ENCODE results near the gene CAMTA1. TPM values are rescaled to one million over a fixed set of nuclear protein-coding genes. Genes with fewer than 3 reads are reported as not detected.

The CAMTA1 gene
- total RNA-seq, 1 donor from 2014 or later: 81.6 TPM

GRCh38 chr1:7252411-7253117, 467.3 kb downstream of the CAMTA1 start:
- H3K27me3 Mint-ChIP-seq (ENCODE audit: unreplicated experiment): peaks cover 2% of the 10 kb centered on the region
- peak; percentile 66 for DNase-seq (ENCODE audit: extremely low spot score, unreplicated experiment)
- H3K36me3 Mint-ChIP-seq (ENCODE audit: unreplicated experiment): no peaks in the 10 kb centered on the region
- H3K27ac Mint-ChIP-seq (ENCODE audit: unreplicated experiment): no peak overlapping the region
- TF ChIP-seq, protein P1, sequence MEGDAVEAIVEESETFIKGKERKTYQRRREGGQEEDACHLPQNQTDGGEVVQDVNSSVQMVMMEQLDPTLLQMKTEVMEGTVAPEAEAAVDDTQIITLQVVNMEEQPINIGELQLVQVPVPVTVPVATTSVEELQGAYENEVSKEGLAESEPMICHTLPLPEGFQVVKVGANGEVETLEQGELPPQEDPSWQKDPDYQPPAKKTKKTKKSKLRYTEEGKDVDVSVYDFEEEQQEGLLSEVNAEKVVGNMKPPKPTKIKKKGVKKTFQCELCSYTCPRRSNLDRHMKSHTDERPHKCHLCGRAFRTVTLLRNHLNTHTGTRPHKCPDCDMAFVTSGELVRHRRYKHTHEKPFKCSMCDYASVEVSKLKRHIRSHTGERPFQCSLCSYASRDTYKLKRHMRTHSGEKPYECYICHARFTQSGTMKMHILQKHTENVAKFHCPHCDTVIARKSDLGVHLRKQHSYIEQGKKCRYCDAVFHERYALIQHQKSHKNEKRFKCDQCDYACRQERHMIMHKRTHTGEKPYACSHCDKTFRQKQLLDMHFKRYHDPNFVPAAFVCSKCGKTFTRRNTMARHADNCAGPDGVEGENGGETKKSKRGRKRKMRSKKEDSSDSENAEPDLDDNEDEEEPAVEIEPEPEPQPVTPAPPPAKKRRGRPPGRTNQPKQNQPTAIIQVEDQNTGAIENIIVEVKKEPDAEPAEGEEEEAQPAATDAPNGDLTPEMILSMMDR (IDR thresholded peaks at IDR 0.05): no peak
- H3K9me3 Mint-ChIP-seq (ENCODE audit: unreplicated experiment): no peaks in the 10 kb centered on the region
- peaks cover 3% of the 10 kb centered on the region for H3K4me1 Mint-ChIP-seq (ENCODE audit: unreplicated experiment)
- H3K4me3 Mint-ChIP-seq (ENCODE audit: unreplicated experiment): no peak overlapping the region

- Mint-ChIP-seq H3K9me3 (ENCODE audit: unreplicated experiment) (no peaks in the 10 kb centered on the region), H3K4me1 (ENCODE audit: unreplicated experiment) (peaks cover 3% of the 10 kb centered on the region), H3K36me3 (ENCODE audit: unreplicated experiment) (no peaks in the 10 kb centered on the region), H3K27me3 (ENCODE audit: unreplicated experiment) (peaks cover 2% of the 10 kb centered on the region), H3K27ac (ENCODE audit: unreplicated experiment) (no peak overlapping the region), H3K4me3 (ENCODE audit: unreplicated experiment) (no peak overlapping the region)
- DNase-seq (ENCODE audit: extremely low spot score, unreplicated experiment): peak; percentile 64
- TF ChIP-seq, protein P1 (IDR thresholded peaks at IDR 0.05): no peak
Observed at GRCh38 chr1:7253118-7253480, 467.8 kb downstream of the CAMTA1 start.

DNA sequence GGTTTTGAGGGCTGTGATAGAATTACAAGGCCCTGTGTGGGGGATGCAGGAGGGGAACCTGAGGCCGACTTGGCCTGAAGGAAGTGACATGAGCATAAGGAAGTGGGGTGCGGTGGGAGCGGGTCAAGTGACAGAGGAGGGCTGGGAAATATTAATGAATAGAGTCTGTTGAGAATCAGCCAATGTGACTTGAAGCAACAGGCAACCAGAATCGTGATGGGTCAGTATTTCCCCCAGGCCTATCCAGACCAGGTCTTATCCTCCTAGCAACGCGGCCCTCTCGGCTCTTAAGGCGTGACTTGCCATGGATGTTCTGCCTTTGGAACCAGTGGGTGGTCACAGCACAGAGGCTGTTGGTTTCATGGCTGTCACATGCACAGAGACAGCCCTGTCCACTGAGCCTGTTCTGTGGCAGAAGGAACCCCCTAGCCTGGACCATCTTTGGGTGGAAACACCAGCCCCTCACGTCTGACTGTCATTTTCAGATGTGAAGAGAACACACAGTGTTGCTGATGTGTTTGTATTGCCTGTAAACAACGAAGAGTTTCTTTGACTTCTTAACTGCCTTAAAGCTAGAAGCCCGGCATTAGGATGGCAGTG, 468.8 kb downstream of the CAMTA1 start:
- no peaks in the 10 kb centered on the region for H3K36me3 Mint-ChIP-seq (ENCODE audit: unreplicated experiment)
- H3K4me1 Mint-ChIP-seq (ENCODE audit: unreplicated experiment): peaks cover 3% of the 10 kb centered on the region
- no peak overlapping the region for H3K4me3 Mint-ChIP-seq (ENCODE audit: unreplicated experiment)
- DNase-seq (ENCODE audit: extremely low spot score, unreplicated experiment): peak; percentile 48
- no peak overlapping the region for H3K27ac Mint-ChIP-seq (ENCODE audit: unreplicated experiment)
- no peaks in the 10 kb centered on the region for H3K27me3 Mint-ChIP-seq (ENCODE audit: unreplicated experiment)
- no peaks in the 10 kb centered on the region for H3K9me3 Mint-ChIP-seq (ENCODE audit: unreplicated experiment)
- TF ChIP-seq, protein P1 (IDR thresholded peaks at IDR 0.05): no peak

DNA sequence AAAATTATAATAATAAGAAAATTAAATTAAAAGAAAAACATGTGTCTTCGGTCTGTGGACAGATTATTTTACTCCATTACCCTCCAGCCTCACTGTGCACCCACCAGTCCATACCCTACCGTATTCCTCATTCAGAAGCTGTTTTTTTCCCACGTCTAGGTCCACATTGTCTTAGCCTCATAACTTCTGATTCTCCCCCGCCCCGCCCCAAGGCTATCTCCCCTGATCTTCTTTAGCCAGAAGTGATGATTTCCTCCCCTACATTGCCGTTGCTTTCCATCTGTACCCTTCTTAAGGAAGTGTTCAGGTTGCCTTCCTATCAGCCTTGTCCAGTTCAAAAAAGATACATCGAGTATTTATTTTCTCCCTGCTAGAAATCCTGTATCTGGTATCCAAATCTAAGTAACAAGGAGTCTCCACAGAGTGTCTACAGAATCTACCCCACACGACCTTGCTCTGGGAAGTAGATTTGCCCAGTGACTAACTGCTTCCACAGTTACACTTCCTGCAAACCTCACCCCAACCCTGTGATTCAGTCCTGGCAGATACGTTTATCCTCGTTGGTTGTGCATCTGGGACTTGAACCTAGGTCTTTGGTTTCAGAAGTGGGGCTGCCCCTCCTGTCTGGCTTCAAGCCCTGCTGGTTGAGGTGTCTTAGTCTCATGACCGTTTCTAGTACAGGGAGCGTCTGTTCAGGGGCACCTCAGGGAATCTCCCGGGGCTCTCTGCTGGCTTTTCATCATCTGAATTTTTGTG, 470.2 kb downstream of the CAMTA1 start:
- TF ChIP-seq, protein P1 (IDR thresholded peaks at IDR 0.05): no peak
- Mint-ChIP-seq H3K27ac (ENCODE audit: unreplicated experiment) (no peak overlapping the region), H3K36me3 (ENCODE audit: unreplicated experiment) (no peaks in the 10 kb centered on the region), H3K9me3 (ENCODE audit: unreplicated experiment) (no peaks in the 10 kb centered on the region), H3K4me1 (ENCODE audit: unreplicated experiment) (peaks cover 3% of the 10 kb centered on the region), H3K27me3 (ENCODE audit: unreplicated experiment) (no peaks in the 10 kb centered on the region), H3K4me3 (ENCODE audit: unreplicated experiment) (no peak overlapping the region)
- DNase-seq (ENCODE audit: extremely low spot score, unreplicated experiment): peak; percentile 54

DNA sequence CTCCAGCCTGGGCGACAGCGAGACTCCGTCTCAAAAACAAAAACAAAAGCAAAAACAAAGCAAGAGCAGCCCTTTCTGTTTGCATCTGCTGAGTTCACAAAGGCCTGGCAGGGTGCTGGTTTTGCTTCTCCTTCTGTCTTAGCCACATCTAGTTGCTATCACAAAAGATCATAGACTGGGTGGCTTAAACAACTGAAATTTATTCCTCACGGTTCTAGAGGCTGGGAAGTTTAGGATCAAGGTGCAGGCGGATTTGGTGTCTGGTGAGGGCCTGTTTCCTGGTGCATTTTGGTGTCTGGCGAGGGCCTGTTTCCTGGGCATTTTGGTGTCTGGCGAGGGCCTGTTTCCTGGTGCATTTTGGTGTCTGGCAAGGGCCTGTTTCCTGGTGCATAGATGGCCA, 471.3 kb downstream of the CAMTA1 start:
- Mint-ChIP-seq H3K27ac (ENCODE audit: unreplicated experiment) (no peak overlapping the region), H3K27me3 (ENCODE audit: unreplicated experiment) (no peaks in the 10 kb centered on the region), H3K36me3 (ENCODE audit: unreplicated experiment) (no peaks in the 10 kb centered on the region), H3K9me3 (ENCODE audit: unreplicated experiment) (no peaks in the 10 kb centered on the region), H3K4me1 (ENCODE audit: unreplicated experiment) (peaks cover 3% of the 10 kb centered on the region), H3K4me3 (ENCODE audit: unreplicated experiment) (no peak overlapping the region)
- DNase-seq (ENCODE audit: extremely low spot score, unreplicated experiment): peak; percentile 51
- TF ChIP-seq, protein P1 (IDR thresholded peaks at IDR 0.05): no peak
